K562 (cell line): ENCODE measurements around the gene TTN. TPM values are rescaled to one million over a fixed set of nuclear protein-coding genes. Genes with fewer than 3 reads are reported as not detected.

Source experiments
- BRF1 ChIP-seq: IDR thresholded peaks from 3 replicates; pipeline ENCODE4 v1.6.1; 2011; ENCODE audit warnings: borderline replicate concordance, mild to moderate bottlenecking; ENCODE audit not compliant: insufficient read length; ENCODE audit errors: extremely low read depth
- CCNT2 ChIP-seq: IDR thresholded peaks from 2 replicates; pipeline ENCODE4 v1.6.1; 2011; ENCODE audit warnings: borderline replicate concordance, low read depth, mild to moderate bottlenecking, moderate library complexity, mixed read lengths, low read length; ENCODE audit not compliant: insufficient read length; ENCODE audit errors: extremely low read depth
- FOXK2 ChIP-seq, 2 experiments: fragments of 450-650 bp; IDR thresholded peaks in 1 of 2; conservative IDR thresholded peaks in 1 of 2; 2 replicates each; pipeline ENCODE4 v1.6.1; 2016; ENCODE audit warnings: low read depth in 2 of 2, mild to moderate bottlenecking in 1 of 2
- IRF9 ChIP-seq: fragments of 450-650 bp; IDR thresholded peaks from 2 replicates; pipeline ENCODE4 v1.6.1; 2016; ENCODE audit warnings: missing biosample characterization, missing genetic modification characterization
- KLF16 ChIP-seq: IDR thresholded peaks from 2 replicates; pipeline ENCODE4 v1.6.1; 2016; ENCODE audit warnings: antibody characterized with exemption
- LCOR ChIP-seq: sonication (generic); formaldehyde crosslinking; IDR thresholded peaks from 2 replicates; pipeline ENCODE4 v1.8.0; 2022; ENCODE audit warnings: mild to moderate bottlenecking, missing genetic modification reagents
- MBD2 ChIP-seq: sonication (generic); IDR thresholded peaks from 2 replicates; pipeline ENCODE4 v1.6.1; 2016; ENCODE audit warnings: low read depth, borderline replicate concordance
- MECOM ChIP-seq: fragments of 250-450 bp; sonication (Bioruptor Pico); IDR thresholded peaks from 2 replicates; pipeline ENCODE4 v1.8.0; 2022; ENCODE audit warnings: inconsistent platforms
- MYNN ChIP-seq, 2 experiments: sonication (generic); formaldehyde crosslinking in 1 of 2; IDR thresholded peaks; 2 replicates each; pipeline versions ENCODE4 v1.5.0 to v1.6.1; 2016 to 2020; ENCODE audit warnings: antibody characterized with exemption in 1 of 2, missing genetic modification reagents in 1 of 2
- NR4A1 ChIP-seq, 2 experiments: fragments of 250-450 bp in 1 of 2; fragments of 450-650 bp in 1 of 2; sonication (Bioruptor Pico) in 1 of 2; IDR thresholded peaks; 2 replicates each; pipeline versions ENCODE4 v1.4.0 to v1.6.1; 2016 to 2020; ENCODE audit warnings: mild to moderate bottlenecking in 2 of 2, missing compliant biosample characterization in 1 of 2, missing genetic modification characterization in 1 of 2, moderate library complexity in 1 of 2
- POLR2AphosphoS2 ChIP-seq: IDR thresholded peaks from 2 replicates; pipeline ENCODE4 v1.6.1; 2012; ENCODE audit warnings: low read length, improper control_type of control experiment
- ZBTB12 ChIP-seq: fragments of 250-450 bp; sonication (Bioruptor Pico); IDR thresholded peaks from 2 replicates; pipeline ENCODE4 v1.4.0; 2020
- ZFP1 ChIP-seq: fragments of 450-650 bp; formaldehyde crosslinking; IDR thresholded peaks from 2 replicates; pipeline ENCODE4 v1.4.0; 2020; ENCODE audit warnings: mild to moderate bottlenecking, mixed read lengths
- ZNF77 ChIP-seq: fragments of 250-450 bp; sonication (Bioruptor Pico); IDR thresholded peaks from 2 replicates; pipeline ENCODE4 v1.5.0; 2020
- polyA plus RNA-seq, 8 experiments: library from polyadenylated mRNA; depleted of rRNA in 4 of 8; stranded (reverse) in 5 of 8; unstranded in 3 of 8; fragments of >200 nt; fragmentation: Nextera tagmentation in 2 of 8; fragmentation: Illumina TruSeq in 1 of 8; extraction: Ambion mirVana in 2 of 8; extraction: Trizol in 1 of 8; gene quantifications; 2 replicates each; pipeline versions ENCODE4 v1.2.1 to v1.2.3, GENCODE V29; 2011 to 2014; ENCODE audit warnings: inconsistent platforms in 1 of 8, missing spikeins in 1 of 8
- total RNA-seq, 7 experiments: library from RNA; depleted of rRNA in 6 of 7; stranded (reverse); fragments of >200 nt in 6 of 7; fragmentation: Illumina TruSeq in 2 of 7; extraction: Trizol in 2 of 7; gene quantifications; 2 replicates each; pipeline versions ENCODE4 v1.2.1 to v1.2.3, GENCODE V29; 2011 to 2021; ENCODE audit warnings: low replicate concordance in 1 of 7
- TF ChIP-seq, protein P1 (sequence below): fragments of 200-600 bp; sonication (generic); IDR thresholded peaks from one replicate; pipeline ENCODE4 v1.6.1; 2012; ENCODE audit warnings: mild to moderate bottlenecking, low read depth, low read length, inconsistent platforms

Gene TTN
- total and polyA plus RNA-seq, 9 of the 15 experiments (the other 6 are each of a cell fraction or from before 2014, with no cell fraction given), result under 0.01 to 0.20 (median 0.04) TPM; not detected in 1

DNA sequence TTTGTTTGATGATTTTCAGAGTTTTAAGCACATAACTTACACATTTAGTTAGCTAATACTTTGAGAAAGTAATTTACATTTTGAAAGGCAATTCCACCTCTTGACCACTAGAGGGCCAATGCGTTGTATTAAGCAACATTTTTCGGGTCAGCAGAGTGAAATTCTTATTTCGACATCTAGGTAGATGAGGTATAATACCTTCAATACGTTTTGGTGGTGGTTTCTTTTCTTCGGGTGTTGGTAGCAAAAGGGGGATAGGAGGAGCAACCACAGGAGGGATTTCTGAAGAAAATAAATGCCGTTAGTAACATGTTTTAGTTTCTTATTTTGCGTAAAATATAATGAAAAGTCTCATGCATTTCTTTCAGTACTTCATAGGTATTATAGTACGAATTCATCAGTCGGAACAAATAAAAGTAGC lies 106.3 kb downstream of the TTN start (continued):
- TF ChIP-seq IRF9 (tag) (peak; percentile 57), ZBTB12 (CRISPR knock-in tag) (no peak), MYNN (IDR thresholded peaks at IDR 0.05) (no peak), MYNN (CRISPR knock-in tag; IDR thresholded peaks at IDR 0.05) (no peak), CCNT2 (no peak), LCOR (0 out of 2 replicates have a peak, but pooled peaks have one; percentile 44), NR4A1 (CRISPR knock-in tag; IDR thresholded peaks at IDR 0.05) (no peak), NR4A1 (tag; IDR thresholded peaks at IDR 0.05) (no peak), BRF1 (no peak), MECOM (CRISPR knock-in tag) (no peak), POLR2AphosphoS2 (no peak), ZNF77 (no peak), ZFP1 (CRISPR knock-in tag) (no peak), KLF16 (peak; percentile 48; the same call in 1 of the 2 replicates), FOXK2 (conservative IDR thresholded peaks at IDR 0.05 in 1 of 2, IDR thresholded peaks at IDR 0.05 in 1 of 2; ENCODE audit: low read depth in 2 of 2) (no peak), MBD2 (no peak)
- TF ChIP-seq, protein P1, sequence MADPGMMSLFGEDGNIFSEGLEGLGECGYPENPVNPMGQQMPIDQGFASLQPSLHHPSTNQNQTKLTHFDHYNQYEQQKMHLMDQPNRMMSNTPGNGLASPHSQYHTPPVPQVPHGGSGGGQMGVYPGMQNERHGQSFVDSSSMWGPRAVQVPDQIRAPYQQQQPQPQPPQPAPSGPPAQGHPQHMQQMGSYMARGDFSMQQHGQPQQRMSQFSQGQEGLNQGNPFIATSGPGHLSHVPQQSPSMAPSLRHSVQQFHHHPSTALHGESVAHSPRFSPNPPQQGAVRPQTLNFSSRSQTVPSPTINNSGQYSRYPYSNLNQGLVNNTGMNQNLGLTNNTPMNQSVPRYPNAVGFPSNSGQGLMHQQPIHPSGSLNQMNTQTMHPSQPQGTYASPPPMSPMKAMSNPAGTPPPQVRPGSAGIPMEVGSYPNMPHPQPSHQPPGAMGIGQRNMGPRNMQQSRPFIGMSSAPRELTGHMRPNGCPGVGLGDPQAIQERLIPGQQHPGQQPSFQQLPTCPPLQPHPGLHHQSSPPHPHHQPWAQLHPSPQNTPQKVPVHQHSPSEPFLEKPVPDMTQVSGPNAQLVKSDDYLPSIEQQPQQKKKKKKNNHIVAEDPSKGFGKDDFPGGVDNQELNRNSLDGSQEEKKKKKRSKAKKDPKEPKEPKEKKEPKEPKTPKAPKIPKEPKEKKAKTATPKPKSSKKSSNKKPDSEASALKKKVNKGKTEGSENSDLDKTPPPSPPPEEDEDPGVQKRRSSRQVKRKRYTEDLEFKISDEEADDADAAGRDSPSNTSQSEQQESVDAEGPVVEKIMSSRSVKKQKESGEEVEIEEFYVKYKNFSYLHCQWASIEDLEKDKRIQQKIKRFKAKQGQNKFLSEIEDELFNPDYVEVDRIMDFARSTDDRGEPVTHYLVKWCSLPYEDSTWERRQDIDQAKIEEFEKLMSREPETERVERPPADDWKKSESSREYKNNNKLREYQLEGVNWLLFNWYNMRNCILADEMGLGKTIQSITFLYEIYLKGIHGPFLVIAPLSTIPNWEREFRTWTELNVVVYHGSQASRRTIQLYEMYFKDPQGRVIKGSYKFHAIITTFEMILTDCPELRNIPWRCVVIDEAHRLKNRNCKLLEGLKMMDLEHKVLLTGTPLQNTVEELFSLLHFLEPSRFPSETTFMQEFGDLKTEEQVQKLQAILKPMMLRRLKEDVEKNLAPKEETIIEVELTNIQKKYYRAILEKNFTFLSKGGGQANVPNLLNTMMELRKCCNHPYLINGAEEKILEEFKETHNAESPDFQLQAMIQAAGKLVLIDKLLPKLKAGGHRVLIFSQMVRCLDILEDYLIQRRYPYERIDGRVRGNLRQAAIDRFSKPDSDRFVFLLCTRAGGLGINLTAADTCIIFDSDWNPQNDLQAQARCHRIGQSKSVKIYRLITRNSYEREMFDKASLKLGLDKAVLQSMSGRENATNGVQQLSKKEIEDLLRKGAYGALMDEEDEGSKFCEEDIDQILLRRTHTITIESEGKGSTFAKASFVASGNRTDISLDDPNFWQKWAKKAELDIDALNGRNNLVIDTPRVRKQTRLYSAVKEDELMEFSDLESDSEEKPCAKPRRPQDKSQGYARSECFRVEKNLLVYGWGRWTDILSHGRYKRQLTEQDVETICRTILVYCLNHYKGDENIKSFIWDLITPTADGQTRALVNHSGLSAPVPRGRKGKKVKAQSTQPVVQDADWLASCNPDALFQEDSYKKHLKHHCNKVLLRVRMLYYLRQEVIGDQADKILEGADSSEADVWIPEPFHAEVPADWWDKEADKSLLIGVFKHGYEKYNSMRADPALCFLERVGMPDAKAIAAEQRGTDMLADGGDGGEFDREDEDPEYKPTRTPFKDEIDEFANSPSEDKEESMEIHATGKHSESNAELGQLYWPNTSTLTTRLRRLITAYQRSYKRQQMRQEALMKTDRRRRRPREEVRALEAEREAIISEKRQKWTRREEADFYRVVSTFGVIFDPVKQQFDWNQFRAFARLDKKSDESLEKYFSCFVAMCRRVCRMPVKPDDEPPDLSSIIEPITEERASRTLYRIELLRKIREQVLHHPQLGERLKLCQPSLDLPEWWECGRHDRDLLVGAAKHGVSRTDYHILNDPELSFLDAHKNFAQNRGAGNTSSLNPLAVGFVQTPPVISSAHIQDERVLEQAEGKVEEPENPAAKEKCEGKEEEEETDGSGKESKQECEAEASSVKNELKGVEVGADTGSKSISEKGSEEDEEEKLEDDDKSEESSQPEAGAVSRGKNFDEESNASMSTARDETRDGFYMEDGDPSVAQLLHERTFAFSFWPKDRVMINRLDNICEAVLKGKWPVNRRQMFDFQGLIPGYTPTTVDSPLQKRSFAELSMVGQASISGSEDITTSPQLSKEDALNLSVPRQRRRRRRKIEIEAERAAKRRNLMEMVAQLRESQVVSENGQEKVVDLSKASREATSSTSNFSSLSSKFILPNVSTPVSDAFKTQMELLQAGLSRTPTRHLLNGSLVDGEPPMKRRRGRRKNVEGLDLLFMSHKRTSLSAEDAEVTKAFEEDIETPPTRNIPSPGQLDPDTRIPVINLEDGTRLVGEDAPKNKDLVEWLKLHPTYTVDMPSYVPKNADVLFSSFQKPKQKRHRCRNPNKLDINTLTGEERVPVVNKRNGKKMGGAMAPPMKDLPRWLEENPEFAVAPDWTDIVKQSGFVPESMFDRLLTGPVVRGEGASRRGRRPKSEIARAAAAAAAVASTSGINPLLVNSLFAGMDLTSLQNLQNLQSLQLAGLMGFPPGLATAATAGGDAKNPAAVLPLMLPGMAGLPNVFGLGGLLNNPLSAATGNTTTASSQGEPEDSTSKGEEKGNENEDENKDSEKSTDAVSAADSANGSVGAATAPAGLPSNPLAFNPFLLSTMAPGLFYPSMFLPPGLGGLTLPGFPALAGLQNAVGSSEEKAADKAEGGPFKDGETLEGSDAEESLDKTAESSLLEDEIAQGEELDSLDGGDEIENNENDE, result no peak
